GM23338 (cell line): ENCODE results near the gene USP2.

Source experiments
- CTCF ChIP-seq, 2 experiments: fragments of 200-600 bp in 1 of 2; sonication (generic) in 1 of 2; conservative IDR thresholded peaks; 2 replicates each; pipeline versions ENCODE4 v1.5.1 to v1.6.1; 2016 to 2017; ENCODE audit warnings: antibody characterized with exemption in 2 of 2, low read depth in 2 of 2, mild to moderate bottlenecking in 2 of 2, moderate library complexity in 1 of 2
- EZH2 ChIP-seq: fragments of 200-600 bp; sonication (generic); IDR thresholded peaks from one replicate; pipeline ENCODE4 v1.8.0; 2017; ENCODE audit warnings: antibody characterized with exemption, mild to moderate bottlenecking, low read depth; ENCODE audit not compliant: unreplicated experiment
- EZH2phosphoT487 ChIP-seq: fragments of 200-600 bp; sonication (generic); IDR thresholded peaks from one replicate; pipeline ENCODE4 v1.8.1; 2018; ENCODE audit warnings: antibody characterized with exemption; ENCODE audit not compliant: unreplicated experiment
- JUNB ChIP-seq: IDR thresholded peaks from one replicate; pipeline ENCODE4 v1.6.1; 2016; ENCODE audit warnings: antibody characterized with exemption; ENCODE audit not compliant: unreplicated experiment
- POLR2AphosphoS5 ChIP-seq: IDR thresholded peaks from 2 replicates; pipeline ENCODE4 v1.6.1; 2016; ENCODE audit warnings: antibody characterized with exemption, low read depth
- REST ChIP-seq: IDR thresholded peaks from one replicate; pipeline ENCODE4 v1.6.1; 2018; ENCODE audit warnings: antibody characterized with exemption; ENCODE audit not compliant: unreplicated experiment
- STAT1 ChIP-seq: IDR thresholded peaks from one replicate; pipeline ENCODE4 v1.6.1; 2016; ENCODE audit warnings: antibody characterized with exemption; ENCODE audit not compliant: unreplicated experiment
- ZNF331 ChIP-seq: fragments of 250-450 bp; sonication (Bioruptor Pico); IDR thresholded peaks from 2 replicates; pipeline ENCODE4 v1.5.0; 2020; ENCODE audit warnings: low read depth, mild to moderate bottlenecking, moderate library complexity

DNA sequence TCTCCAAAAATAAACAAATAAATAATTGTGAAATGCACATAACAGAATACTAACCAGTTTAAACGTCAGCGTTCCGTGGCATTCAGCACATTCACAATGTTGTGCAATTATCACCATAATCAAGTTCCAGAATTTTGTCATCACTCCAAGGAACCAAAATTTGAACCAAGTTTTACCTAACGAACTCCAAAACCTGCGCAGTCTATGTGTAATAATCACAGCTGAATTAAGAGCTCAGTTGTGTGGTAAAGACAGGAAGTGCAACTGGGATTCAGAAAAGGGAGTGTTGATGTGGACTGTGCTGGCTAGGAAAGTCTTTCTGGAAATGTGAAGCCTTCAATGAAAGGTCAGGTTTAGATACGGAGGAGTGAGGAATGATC lies 59.1 kb downstream of the USP2 start:
- 0 out of 4 replicates have a peak, but pooled peaks of 1 of the 2 experiments have one; percentile 13 for TF ChIP-seq CTCF (conservative IDR thresholded peaks at IDR 0.05; ENCODE audit: low read depth in 2 of 2)
- no peak for TF ChIP-seq REST
- no peak for TF ChIP-seq EZH2phosphoT487
- TF ChIP-seq EZH2, result no peak
- no peak for TF ChIP-seq JUNB
- no peak for TF ChIP-seq ZNF331 (CRISPR knock-in tag)
- no peak for TF ChIP-seq POLR2AphosphoS5
- no peak for TF ChIP-seq STAT1
